HEK293 (cell line): ENCODE data around the gene MLX.
A peak's percentile ranks its signal among the peaks of the same experiment; 100 is the strongest.

Experiments used
- EGR2 ChIP-seq: fragments of 450-650 bp; formaldehyde crosslinking; IDR thresholded peaks from 2 replicates; pipeline ENCODE4 v1.5.1; 2016; ENCODE audit warnings: low read depth, missing biosample characterization, missing genetic modification characterization
- GFI1B ChIP-seq: fragments of 450-650 bp; formaldehyde crosslinking; IDR thresholded peaks from 2 replicates; pipeline ENCODE4 v1.5.1; 2016; ENCODE audit warnings: missing biosample characterization, missing genetic modification characterization
- GLI4 ChIP-seq: fragments of 450-650 bp; formaldehyde crosslinking; IDR thresholded peaks from 2 replicates; pipeline ENCODE4 v1.5.1; 2016; ENCODE audit warnings: missing biosample characterization, missing genetic modification characterization
- PATZ1 ChIP-seq: fragments of 450-650 bp; formaldehyde crosslinking; IDR thresholded peaks from 2 replicates; pipeline ENCODE4 v1.5.1; 2016; ENCODE audit warnings: missing biosample characterization, missing genetic modification characterization
- PRDM2 ChIP-seq: fragments of 450-650 bp; formaldehyde crosslinking; IDR thresholded peaks from 2 replicates; pipeline ENCODE4 v1.5.1; 2016; ENCODE audit warnings: missing biosample characterization, missing genetic modification characterization, borderline replicate concordance
- PRDM4 ChIP-seq: fragments of 450-650 bp; formaldehyde crosslinking; IDR thresholded peaks from 2 replicates; pipeline ENCODE4 v1.5.1; 2017; ENCODE audit warnings: missing biosample characterization, missing genetic modification characterization
- SCRT2 ChIP-seq: fragments of 450-650 bp; formaldehyde crosslinking; IDR thresholded peaks from 2 replicates; pipeline ENCODE4 v1.5.1; 2016; ENCODE audit warnings: missing biosample characterization, missing genetic modification characterization
- ZFP41 ChIP-seq: fragments of 450-650 bp; formaldehyde crosslinking; IDR thresholded peaks from 2 replicates; pipeline ENCODE4 v1.5.1; 2016; ENCODE audit warnings: missing biosample characterization, missing genetic modification characterization, borderline replicate concordance
- ZNF114 ChIP-seq: fragments of 450-650 bp; formaldehyde crosslinking; IDR thresholded peaks from 2 replicates; pipeline ENCODE4 v1.5.0; 2017; ENCODE audit warnings: missing biosample characterization, missing genetic modification characterization
- ZNF16 ChIP-seq: fragments of 450-650 bp; formaldehyde crosslinking; IDR thresholded peaks from 2 replicates; pipeline ENCODE4 v1.5.1; 2016; ENCODE audit warnings: low read depth, missing biosample characterization, missing genetic modification characterization
- ZNF18 ChIP-seq: fragments of 450-650 bp; formaldehyde crosslinking; IDR thresholded peaks from 2 replicates; pipeline ENCODE4 v1.5.1; 2016; ENCODE audit warnings: missing biosample characterization, missing genetic modification characterization
- ZNF2 ChIP-seq: fragments of 450-650 bp; formaldehyde crosslinking; IDR thresholded peaks from 2 replicates; pipeline ENCODE4 v1.5.1; 2016; ENCODE audit warnings: missing biosample characterization, missing genetic modification characterization
- ZNF239 ChIP-seq: fragments of 450-650 bp; formaldehyde crosslinking; IDR thresholded peaks from 2 replicates; pipeline ENCODE4 v1.5.1; 2016; ENCODE audit warnings: missing biosample characterization, missing genetic modification characterization
- ZNF350 ChIP-seq: fragments of 450-650 bp; formaldehyde crosslinking; IDR thresholded peaks from 2 replicates; pipeline ENCODE4 v1.5.0; 2017; ENCODE audit warnings: missing biosample characterization, mild to moderate bottlenecking, missing genetic modification characterization
- ZNF391 ChIP-seq: fragments of 450-650 bp; formaldehyde crosslinking; IDR thresholded peaks from 2 replicates; pipeline ENCODE4 v1.5.1; 2016; ENCODE audit warnings: low read depth, missing biosample characterization, missing genetic modification characterization, borderline replicate concordance
- ZNF555 ChIP-seq: fragments of 450-650 bp; formaldehyde crosslinking; conservative IDR thresholded peaks from 2 replicates; pipeline ENCODE4 v1.5.1; 2017; ENCODE audit warnings: missing biosample characterization, mild to moderate bottlenecking, missing genetic modification characterization, inconsistent platforms
- ZNF571 ChIP-seq: fragments of 450-650 bp; formaldehyde crosslinking; IDR thresholded peaks from 2 replicates; pipeline ENCODE4 v1.5.0; 2017; ENCODE audit warnings: missing biosample characterization, missing genetic modification characterization
- ZNF626 ChIP-seq: fragments of 450-650 bp; sonication (Bioruptor Pico); formaldehyde crosslinking; IDR thresholded peaks from 2 replicates; pipeline ENCODE4 v1.5.1; 2018; ENCODE audit warnings: missing biosample characterization, missing genetic modification characterization, inconsistent platforms
- ZNF658 ChIP-seq: fragments of 450-650 bp; formaldehyde crosslinking; IDR thresholded peaks from 2 replicates; pipeline ENCODE4; 2016; ENCODE audit warnings: missing biosample characterization, missing genetic modification characterization
- ZNF701 ChIP-seq: fragments of 450-650 bp; formaldehyde crosslinking; IDR thresholded peaks from 2 replicates; pipeline ENCODE4 v1.5.1; 2016; ENCODE audit warnings: missing biosample characterization, missing genetic modification characterization
- ZXDB ChIP-seq: fragments of 450-650 bp; formaldehyde crosslinking; IDR thresholded peaks from 2 replicates; pipeline ENCODE4 v1.5.1; 2016; ENCODE audit warnings: missing biosample characterization, missing genetic modification characterization
- TF ChIP-seq, protein P1 (sequence below): fragments of 450-650 bp; formaldehyde crosslinking; IDR thresholded peaks from 2 replicates; pipeline ENCODE4 v1.5.1; 2017; ENCODE audit warnings: missing biosample characterization, mild to moderate bottlenecking, missing genetic modification characterization, moderate library complexity
- TF ChIP-seq, protein P2 (sequence below): fragments of 450-650 bp; formaldehyde crosslinking; IDR thresholded peaks from 2 replicates; pipeline ENCODE4 v1.5.1; 2016; ENCODE audit warnings: missing biosample characterization, missing genetic modification characterization
- TF ChIP-seq, protein P3 (sequence below): fragments of 450-650 bp; formaldehyde crosslinking; IDR thresholded peaks from 2 replicates; pipeline ENCODE4 v1.5.1; 2017; ENCODE audit warnings: missing biosample characterization, missing genetic modification characterization

The MLX gene

DNA sequence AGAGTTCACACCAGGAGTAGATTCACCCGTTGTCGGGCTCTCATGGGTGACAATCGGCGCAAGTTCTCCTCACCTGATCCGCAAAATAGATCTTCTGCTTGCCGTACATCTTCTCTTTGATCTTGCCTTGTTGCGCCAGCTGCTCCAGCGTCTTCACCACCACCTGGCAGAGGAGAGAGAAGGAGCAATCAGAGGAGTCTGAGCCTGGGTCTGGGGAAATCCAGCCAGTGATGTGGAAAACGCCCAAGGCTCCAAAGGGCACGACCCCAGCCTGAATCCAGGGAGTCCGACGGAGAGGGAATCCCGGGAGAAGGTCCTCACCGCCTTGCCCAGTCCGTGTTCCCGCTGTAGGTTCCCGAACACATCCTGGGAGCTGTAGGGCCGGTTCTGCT, 10.2 kb downstream of the MLX start (continued):
- no peak for TF ChIP-seq ZNF626 (tag by site-specific recombination)
- TF ChIP-seq ZNF658 (tag by site-specific recombination) = no peak
- TF ChIP-seq ZNF350 (tag by site-specific recombination) = no peak
- TF ChIP-seq EGR2 (tag by site-specific recombination) = no peak
- TF ChIP-seq, protein P1, sequence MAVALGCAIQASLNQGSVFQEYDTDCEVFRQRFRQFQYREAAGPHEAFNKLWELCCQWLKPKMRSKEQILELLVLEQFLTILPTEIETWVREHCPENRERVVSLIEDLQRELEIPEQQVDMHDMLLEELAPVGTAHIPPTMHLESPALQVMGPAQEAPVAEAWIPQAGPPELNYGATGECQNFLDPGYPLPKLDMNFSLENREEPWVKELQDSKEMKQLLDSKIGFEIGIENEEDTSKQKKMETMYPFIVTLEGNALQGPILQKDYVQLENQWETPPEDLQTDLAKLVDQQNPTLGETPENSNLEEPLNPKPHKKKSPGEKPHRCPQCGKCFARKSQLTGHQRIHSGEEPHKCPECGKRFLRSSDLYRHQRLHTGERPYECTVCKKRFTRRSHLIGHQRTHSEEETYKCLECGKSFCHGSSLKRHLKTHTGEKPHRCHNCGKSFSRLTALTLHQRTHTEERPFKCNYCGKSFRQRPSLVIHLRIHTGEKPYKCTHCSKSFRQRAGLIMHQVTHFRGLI = no peak
- TF ChIP-seq ZNF571 = no peak
- TF ChIP-seq PRDM4 (tag by site-specific recombination) = no peak
- TF ChIP-seq, protein P2, sequence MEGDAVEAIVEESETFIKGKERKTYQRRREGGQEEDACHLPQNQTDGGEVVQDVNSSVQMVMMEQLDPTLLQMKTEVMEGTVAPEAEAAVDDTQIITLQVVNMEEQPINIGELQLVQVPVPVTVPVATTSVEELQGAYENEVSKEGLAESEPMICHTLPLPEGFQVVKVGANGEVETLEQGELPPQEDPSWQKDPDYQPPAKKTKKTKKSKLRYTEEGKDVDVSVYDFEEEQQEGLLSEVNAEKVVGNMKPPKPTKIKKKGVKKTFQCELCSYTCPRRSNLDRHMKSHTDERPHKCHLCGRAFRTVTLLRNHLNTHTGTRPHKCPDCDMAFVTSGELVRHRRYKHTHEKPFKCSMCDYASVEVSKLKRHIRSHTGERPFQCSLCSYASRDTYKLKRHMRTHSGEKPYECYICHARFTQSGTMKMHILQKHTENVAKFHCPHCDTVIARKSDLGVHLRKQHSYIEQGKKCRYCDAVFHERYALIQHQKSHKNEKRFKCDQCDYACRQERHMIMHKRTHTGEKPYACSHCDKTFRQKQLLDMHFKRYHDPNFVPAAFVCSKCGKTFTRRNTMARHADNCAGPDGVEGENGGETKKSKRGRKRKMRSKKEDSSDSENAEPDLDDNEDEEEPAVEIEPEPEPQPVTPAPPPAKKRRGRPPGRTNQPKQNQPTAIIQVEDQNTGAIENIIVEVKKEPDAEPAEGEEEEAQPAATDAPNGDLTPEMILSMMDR (tag by site-specific recombination) = no peak
- TF ChIP-seq GLI4 = 0 out of 2 replicates have a peak, but pooled peaks have one; percentile 16
- TF ChIP-seq ZNF701 (tag by site-specific recombination) = no peak
- TF ChIP-seq ZNF16 (tag by site-specific recombination) = no peak
- no peak for TF ChIP-seq ZNF2 (tag by site-specific recombination)
- no peak for TF ChIP-seq ZFP41 (tag by site-specific recombination)
- no peak for TF ChIP-seq ZNF114 (tag by site-specific recombination)
- 0 out of 2 replicates have a peak, but pooled peaks have one; percentile 46 for TF ChIP-seq ZNF239 (tag by site-specific recombination)
- TF ChIP-seq PATZ1 (tag by site-specific recombination) = no peak
- TF ChIP-seq, protein P3, sequence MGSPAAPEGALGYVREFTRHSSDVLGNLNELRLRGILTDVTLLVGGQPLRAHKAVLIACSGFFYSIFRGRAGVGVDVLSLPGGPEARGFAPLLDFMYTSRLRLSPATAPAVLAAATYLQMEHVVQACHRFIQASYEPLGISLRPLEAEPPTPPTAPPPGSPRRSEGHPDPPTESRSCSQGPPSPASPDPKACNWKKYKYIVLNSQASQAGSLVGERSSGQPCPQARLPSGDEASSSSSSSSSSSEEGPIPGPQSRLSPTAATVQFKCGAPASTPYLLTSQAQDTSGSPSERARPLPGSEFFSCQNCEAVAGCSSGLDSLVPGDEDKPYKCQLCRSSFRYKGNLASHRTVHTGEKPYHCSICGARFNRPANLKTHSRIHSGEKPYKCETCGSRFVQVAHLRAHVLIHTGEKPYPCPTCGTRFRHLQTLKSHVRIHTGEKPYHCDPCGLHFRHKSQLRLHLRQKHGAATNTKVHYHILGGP (tag by site-specific recombination) = no peak
- peak; percentile 32; the same call in 1 of the 2 replicates for TF ChIP-seq SCRT2
- no peak for TF ChIP-seq GFI1B (tag by site-specific recombination)
- no peak for TF ChIP-seq PRDM2
- TF ChIP-seq ZNF391 (tag by site-specific recombination) = no peak
- 0 out of 2 replicates have a peak, but pooled peaks have one; percentile 48 for TF ChIP-seq ZNF18 (tag by site-specific recombination)
- TF ChIP-seq ZNF555 (tag by site-specific recombination) = no peak
- no peak for TF ChIP-seq ZXDB (tag by site-specific recombination)
